ENCODE results near the gene SEMA4B.
"Not testable (repeated sequence)": the region's sequence is repeated elsewhere in the genome, so short reads cannot be mapped to it uniquely, and the experiment has no call there.

SEMA4B gene

GRCh38 chr15:90257776-90258175, 56.6 kb downstream of the SEMA4B start:
- no peak for DNase-seq (ENCODE audit: low read depth in 2 of 3, low spot score in 2 of 3)

- no peak for DNase-seq (ENCODE audit: low read depth in 2 of 3, low spot score in 2 of 3)
Observed at GRCh38 chr15:90259524-90259923, 58.4 kb downstream of the SEMA4B start.

DNA sequence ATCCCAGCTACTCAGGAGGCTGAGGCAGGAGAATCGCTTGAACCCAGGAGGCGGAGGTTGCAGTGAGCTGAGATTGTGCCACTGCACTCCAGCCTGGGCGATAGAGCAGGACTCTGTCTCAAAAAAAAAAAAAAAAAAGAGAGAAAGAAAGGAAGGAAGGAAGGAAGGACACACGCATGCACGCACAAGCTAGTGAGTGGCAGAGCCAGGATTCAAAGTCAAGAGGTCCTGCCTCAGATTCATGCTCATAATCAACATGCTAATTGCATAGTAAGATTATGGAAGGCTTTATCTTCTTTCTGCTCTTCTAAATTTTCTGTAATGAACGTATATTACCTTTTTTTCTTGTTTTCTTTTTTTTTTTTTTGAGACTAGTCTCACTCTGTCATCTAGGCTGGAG, 59.6 kb downstream of the SEMA4B start:
- DNase-seq (ENCODE audit: low read depth in 2 of 3, low spot score in 2 of 3) = not testable (repeated sequence)

- DNase-seq (ENCODE audit: low read depth in 2 of 3, low spot score in 2 of 3) = no peak
Observed at GRCh38 chr15:90261811-90262210, 60.7 kb downstream of the SEMA4B start.

- no peak for DNase-seq (ENCODE audit: low read depth in 2 of 3, low spot score in 2 of 3)
Observed at GRCh38 chr15:90262426-90262825, 61.3 kb downstream of the SEMA4B start.

- no peak for DNase-seq (ENCODE audit: low read depth in 2 of 3, low spot score in 2 of 3)
Observed at GRCh38 chr15:90264671-90265070, 63.5 kb downstream of the SEMA4B start.

DNA sequence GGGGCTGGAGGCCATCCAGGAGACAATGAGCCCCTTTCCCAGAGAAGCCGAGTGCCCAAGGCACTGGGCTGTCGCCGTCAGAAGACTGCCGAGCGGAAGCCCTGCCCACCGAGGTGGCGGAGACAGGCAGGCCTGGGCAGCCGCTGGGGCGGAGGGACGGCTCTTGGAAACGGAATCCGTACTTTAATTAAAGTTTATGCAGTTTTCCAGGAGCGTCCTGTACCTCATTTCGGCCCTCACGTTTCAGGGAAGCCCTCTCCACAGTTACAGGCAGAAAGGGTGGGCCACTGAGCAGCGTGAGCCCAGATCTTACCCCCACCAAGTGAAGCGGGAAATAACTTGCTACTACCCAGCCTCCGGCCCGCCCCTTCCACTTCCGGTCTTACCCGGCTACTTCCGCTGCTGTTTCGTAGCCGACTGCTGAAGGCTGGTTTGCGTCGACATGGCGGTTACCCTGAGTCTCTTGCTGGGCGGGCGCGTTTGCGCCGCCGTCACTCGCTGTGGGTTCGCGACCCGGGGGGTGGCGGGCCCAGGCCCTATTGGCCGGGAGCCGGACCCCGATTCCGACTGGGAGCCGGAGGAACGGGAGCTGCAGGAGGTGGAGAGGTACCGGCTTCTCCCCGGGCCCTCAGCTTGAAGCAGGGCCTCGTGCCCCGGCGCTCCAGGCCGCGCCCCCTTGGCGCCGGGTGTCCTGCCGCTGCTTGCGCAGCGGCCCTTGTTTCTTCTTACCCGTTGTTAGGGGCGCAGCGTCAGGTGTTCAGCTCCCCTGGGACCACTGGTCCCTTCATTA, 64.3 kb downstream of the SEMA4B start, which contains the start of gene NGRN:
NGRN (plus strand) TSS at position 402 of the 790 bp plus-strand sequence; CDS start at position 443, 41 bp downstream.
- peak; percentile 72 to 84 (median 77) for DNase-seq (ENCODE audit: low read depth in 2 of 3, low spot score in 2 of 3)

GRCh38 chr15:90266061-90266431, 64.9 kb downstream of the SEMA4B start:
- peak in 2 of 3 experiments; percentile 19 to 20 for DNase-seq (ENCODE audit: low read depth in 2 of 3, low spot score in 2 of 3)

GRCh38 chr15:90266485-90266884, 65.4 kb downstream of the SEMA4B start:
- no peak for DNase-seq (ENCODE audit: low read depth in 2 of 3, low spot score in 2 of 3)

- no peak for DNase-seq (ENCODE audit: low read depth in 2 of 3, low spot score in 2 of 3)
Observed at GRCh38 chr15:90268415-90268814, 67.3 kb downstream of the SEMA4B start.

DNA sequence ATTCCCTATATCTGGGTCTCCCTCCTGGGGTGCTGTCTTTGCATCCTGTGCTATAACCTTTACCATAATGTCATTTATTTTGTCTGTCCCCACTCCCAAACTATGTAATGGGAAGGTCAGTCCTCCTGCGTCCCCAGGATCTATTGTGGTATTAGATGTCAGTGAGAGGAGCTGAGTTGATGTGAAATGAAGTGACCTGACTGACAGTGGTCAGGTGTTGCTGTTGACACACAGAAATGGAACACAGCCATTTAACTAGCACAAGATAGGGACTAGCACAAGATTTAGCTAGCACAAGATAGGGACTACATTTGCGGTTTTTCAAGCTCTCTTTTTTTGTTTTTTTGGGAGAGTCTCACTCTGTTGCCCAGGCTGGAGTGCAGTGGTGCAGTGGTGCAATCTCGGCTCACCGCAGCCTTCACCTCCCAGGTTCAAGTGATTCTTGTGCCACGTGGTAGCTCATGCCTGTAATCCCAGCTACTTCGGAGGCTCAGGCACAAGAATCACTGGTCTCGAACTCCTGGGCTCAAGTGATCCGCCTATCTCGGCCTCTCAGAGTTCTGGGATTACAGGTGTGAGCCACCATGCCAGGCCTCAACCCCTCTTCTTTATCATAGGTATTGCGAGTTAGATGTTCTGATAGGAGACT, 69.5 kb downstream of the SEMA4B start:
- DNase-seq (ENCODE audit: low read depth in 2 of 3, low spot score in 2 of 3) = no peak

DNA sequence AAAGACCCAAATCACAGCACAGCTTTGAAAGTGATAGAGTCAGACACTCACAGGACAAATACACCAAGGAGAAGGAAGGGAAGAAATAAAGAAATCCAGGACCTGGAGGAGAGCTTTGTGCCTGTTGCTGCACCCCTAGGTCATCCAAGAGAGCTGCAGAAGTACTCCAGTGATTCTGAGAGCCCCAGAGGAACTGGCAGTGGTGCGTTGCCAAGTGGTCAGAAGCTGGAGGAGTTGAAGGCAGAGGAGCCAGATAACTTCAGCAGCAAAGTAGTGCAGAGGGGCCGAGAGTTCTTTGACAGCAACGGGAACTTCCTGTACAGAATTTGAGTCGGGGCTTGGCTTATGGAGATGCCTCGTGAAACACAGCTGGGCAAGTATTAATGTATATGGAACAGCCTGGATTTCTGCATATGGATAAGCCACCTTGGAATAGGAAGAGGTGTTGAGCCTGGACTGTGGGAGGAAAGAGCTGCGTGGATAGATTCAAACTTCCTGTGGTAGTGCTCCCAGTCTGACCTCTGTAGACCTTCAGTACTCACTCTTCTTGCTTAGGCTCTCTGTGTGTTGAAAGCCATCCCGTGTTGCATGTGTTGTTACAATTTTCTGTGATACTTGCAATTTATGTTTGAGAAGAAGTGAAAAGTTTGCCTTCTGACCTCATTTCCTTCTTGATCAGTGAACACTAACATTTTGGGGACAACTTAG, 70.5 kb downstream of the SEMA4B start:
- no peak for DNase-seq (ENCODE audit: low read depth in 2 of 3, low spot score in 2 of 3)

- not testable (repeated sequence) for DNase-seq (ENCODE audit: low read depth in 2 of 3, low spot score in 2 of 3)
Observed at GRCh38 chr15:90278467-90278866, 77.3 kb downstream of the SEMA4B start.
